ENCODE measurements around the gene EFCAB11.

EFCAB11 gene

DNA sequence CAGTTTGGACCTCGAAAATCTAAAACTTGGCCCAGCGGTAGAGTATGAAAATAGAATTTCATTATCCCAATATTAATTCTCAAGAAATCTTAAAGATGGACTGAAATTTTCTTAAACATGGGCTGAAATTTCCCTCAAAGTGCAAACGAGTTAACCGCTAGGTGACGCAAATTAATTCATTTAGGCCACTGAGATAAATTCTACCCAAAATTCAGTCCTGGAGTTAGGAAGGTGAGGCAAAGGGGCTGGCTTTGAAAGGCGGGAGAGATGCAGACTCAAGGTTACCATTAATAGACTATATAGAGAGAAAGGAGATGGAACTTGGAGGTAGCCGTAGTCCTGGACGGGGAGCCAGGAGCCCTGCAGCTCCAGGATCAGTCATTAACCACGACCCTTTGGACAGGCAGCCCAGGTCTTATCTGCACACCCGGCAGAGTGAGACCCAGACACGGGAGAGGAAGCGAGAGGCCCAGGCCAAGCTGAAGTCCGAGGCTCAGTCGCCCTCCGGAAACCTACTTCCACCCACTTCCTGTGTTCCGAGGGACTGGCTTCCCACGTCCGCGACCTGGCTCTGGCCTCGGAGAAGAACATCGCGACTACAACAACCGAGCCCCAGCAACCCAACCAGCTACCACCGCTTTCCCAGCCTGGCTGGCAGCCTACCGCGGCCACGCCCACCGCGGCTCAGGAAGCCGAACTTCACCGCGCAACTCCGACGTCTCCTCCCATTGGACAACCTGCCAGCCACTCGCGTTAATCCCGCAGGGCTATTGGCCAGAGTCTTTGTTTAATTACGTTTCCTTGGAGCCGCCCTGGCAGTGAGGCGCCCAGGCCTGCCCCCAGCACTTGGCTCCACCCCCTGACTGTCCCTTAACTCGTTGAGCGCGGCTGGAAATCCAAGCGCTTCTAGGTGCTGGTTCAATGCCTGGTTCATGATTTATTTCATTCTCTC, at the start of gene EFCAB11:
Gene EFCAB11 (minus strand): TSS at position 661 of the 952 bp plus-strand sequence. CDS start 70 bp downstream, at position 591.
- peak; percentile 96 for DNase-seq (ENCODE audit: low spot score)

DNA sequence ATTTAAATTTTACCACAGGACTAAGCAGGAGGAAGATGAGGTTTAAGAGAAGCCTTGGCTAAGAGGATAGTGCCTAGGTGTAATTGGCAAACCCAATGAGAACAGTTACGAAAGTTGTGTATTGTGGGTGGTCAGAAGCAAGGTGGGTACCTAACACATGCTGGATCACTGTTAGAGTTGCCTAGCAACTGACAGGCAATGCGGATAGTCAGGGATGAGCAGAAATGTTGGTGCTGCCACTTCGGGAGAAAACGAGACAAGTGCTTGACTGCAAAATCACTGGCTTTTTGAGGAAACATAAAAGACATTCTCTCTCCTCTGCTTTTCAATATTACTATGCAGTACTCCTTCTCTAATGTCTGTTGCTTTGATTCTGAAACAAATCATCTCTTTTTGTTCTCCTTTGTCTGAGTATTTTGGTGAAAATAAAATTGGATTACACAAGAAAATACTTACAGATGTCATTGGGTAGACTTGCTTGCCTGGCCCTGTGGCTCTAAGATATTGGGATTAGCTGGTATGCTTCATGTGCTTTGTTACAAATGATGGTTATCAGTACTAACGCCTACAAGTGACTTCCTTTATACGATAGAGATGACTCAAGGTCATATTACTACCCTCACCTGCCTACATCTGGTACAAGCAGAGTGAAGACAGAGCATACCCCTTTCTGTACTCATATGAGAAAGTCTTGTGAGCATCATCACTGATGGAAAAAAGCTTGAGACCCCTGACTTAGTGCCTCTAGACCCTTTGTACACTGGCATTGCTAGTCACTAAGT, 49.2 kb upstream of the EFCAB11 start:
- no peak for DNase-seq (ENCODE audit: low spot score)

DNA sequence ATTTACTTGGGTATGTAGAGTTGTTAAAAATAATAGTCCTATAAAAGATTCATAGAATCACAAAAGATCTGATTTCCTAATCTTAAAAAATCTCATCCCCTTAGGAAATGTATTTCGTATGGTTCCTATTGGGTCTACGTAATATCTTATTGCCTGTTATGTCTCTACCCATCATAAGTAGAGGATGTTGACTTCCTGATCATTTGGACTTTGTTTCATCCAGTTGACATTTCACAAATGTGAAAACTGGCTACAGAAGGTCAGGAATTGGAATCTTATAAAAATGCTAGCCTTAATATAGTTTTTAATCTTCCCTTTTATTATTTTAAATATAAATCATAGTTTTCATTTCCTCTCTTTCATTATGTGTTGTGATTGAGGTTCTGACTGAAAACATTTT, 46.4 kb upstream of the EFCAB11 start:
- DNase-seq (ENCODE audit: low spot score): no peak

GRCh38 chr14:89996963-89997362, 42.4 kb upstream of the EFCAB11 start:
- no peak for DNase-seq (ENCODE audit: low spot score)

GRCh38 chr14:89992273-89992672, 37.7 kb upstream of the EFCAB11 start:
- no peak for DNase-seq (ENCODE audit: low spot score)

DNA sequence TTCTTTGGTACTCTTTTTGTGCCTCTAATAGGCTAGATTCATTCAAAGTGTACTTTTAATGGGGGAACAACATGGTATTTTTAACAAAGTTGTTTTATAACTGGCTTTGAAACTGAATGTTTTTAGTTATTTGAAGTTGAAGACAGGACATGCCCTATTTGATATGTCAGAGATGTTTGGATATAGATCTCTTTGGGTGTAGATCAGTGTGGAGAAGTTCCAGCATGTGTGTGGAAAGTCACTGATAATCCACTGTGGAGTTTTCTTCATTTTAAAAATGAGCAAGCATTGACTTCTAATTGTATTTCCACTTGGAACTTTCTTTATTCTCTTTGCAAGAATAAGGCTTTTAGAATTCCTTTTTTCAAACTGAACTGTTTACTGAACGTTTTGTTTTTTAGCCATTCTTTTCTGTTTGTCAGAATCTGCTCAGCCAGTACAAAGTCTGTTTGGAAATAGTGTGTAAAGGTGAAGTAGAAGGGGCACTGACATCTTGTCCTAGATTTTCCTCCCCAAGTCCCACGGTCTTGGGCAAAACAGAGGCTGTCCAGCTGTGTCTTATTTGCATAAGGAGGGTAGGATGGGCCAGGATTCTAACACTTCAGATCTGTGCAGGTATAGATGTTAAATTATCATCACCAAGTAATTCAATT, 36.2 kb upstream of the EFCAB11 start:
- DNase-seq (ENCODE audit: low spot score): no peak

DNA sequence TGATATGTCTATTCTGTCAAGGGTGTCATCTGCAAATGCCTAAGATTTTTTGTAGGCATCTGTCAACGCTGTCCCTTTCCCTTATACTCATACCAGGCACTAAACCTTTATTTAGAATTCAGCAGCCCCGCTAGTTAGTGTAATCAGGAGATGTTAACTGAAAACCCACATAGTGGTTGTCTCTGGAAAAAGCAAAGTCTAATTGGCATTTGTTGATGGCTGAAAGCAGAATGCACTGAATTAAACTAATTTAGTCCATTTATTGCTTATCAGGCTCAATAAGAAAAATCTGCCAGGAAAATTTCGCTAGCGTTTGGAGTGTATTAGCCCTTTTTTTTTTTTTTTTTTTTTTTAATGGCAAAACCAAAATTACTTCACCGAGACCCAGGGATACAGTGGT, 35.7 kb upstream of the EFCAB11 start:
- no peak for DNase-seq (ENCODE audit: low spot score)

GRCh38 chr14:89988787-89989186, 34.3 kb upstream of the EFCAB11 start:
- no peak for DNase-seq (ENCODE audit: low spot score)

GRCh38 chr14:89987161-89987475, 32.6 kb upstream of the EFCAB11 start:
- no peak for DNase-seq (ENCODE audit: low spot score)

GRCh38 chr14:89986462-89987160, 32.1 kb upstream of the EFCAB11 start:
- no peak for DNase-seq (ENCODE audit: low spot score)

GRCh38 chr14:89983375-89983774, 28.8 kb upstream of the EFCAB11 start:
- DNase-seq (ENCODE audit: low spot score): no peak

- no peak for DNase-seq (ENCODE audit: low spot score)
Observed at GRCh38 chr14:89978656-89979055, 24.1 kb upstream of the EFCAB11 start.

- no peak for DNase-seq (ENCODE audit: low spot score)
Observed at GRCh38 chr14:89977668-89978067, 23.1 kb upstream of the EFCAB11 start.

- peak; percentile 58 for DNase-seq (ENCODE audit: low spot score)
Observed at GRCh38 chr14:89973234-89973823, 18.8 kb upstream of the EFCAB11 start.

DNA sequence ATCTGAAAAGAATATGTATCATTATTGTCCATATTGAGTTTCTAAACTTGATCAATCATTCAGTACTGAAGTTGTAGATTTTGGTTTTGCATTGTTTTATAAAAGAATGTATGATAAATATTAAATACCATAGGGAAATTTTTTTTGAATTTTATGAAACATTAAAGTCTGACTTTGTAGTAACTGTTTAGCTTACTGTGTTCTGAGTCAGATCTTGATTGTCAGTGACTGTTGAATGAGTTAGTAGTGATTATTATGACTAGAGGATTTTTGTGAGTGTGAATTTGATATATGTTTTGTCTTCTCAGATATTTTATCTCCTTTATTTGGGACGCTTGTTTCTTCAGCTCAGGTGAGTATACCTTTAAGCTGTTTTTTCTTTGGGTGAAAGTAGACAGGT, 11.3 kb upstream of the EFCAB11 start:
- DNase-seq (ENCODE audit: low spot score): no peak

DNA sequence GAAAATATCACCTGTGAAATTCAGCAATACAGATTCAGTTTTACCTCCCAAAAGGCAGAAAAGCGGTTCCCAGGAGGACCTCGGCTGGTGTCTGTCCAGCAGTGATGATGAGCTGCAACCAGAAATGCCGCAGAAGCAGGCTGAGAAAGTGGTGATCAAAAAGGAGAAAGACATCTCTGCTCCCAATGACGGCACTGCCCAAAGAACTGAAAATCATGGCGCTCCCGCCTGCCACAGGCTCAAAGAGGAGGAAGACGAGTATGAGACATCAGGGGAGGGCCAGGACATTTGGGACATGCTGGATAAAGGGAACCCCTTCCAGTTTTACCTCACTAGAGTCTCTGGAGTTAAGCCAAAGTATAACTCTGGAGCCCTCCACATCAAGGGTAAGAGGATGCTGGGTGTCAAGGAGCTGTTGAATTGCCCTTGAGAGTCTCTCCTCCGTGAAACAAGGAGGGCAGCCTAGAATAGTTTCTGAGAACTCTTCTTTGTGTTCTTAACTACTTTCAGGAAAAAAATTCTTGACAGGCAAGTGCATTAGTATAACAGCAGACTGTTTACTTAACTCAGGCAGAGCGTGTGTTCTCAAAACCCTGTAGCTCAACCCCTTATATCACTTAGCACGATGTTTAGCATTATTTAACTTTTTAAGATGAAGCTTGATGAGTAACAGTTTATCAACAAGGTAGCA, 8.9 kb upstream of the EFCAB11 start:
- no peak for DNase-seq (ENCODE audit: low spot score)

- no peak for DNase-seq (ENCODE audit: low spot score)
Observed at GRCh38 chr14:89960914-89961313, 6.4 kb upstream of the EFCAB11 start.

- DNase-seq (ENCODE audit: low spot score): no peak
Observed at GRCh38 chr14:89959853-89960445, 5.4 kb upstream of the EFCAB11 start.

DNA sequence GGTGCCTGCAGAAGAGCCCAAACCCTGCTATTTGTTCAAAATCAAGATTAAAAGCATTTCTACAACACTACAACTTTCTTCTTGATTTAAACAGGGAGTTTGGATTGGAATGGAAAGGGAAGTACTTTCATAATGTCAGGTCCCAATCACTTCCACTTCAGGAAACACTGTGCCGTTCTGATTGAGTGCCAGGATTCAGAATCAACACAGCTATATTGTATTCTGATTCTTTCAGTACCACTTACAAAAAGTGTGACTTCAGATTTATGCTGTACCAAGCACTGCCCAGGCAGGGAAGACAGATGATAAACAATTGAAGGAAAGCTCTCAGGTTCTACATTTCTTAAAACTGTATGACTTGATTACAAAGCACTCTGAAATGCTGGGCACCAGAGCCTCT, 4.4 kb upstream of the EFCAB11 start:
- no peak for DNase-seq (ENCODE audit: low spot score)

DNA sequence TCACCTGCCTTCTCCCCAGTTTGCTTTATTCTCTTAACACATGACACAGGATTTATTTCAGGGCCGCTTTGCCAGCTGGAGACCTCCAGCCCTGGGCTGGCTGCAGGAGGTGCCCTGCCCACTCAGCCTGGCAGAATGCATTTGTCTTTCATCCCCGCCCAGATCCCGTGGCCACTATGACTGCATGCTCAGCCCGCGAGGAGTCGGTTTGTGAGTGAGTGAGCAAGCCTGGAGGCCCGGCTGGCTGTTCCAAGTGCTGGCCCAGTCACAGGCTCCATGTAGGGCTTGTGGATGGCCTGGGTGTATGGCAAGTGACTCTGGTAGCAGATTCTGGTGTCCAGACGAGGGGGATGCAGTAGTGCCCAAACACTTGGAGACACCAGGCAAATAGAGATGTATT, 3.3 kb upstream of the EFCAB11 start:
- no peak for DNase-seq (ENCODE audit: low spot score)

DNA sequence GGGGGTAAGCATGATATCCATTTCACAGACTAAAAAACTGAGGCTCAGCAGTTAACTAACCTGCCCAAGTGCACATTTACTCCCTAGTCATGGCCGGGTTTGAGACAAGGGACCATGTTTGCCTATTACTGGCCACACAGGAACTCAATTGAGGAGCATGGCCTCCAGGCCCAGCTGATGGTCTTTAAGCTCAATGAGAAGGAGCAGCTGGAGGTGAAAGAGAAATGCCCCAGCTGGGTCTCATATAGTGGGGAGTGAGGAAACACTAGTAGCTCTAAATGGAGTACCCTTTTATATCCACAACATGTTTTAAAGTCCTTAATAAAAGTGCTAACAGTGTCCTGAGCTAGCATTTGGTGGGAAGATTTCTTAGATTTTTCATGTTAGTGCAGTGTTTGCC, 2.8 kb upstream of the EFCAB11 start:
- no peak for DNase-seq (ENCODE audit: low spot score)
